Muscle of leg (tissue), 11 donors: ENCODE data around the gene THOP1. TPM values are rescaled to one million over a fixed set of nuclear protein-coding genes. Genes with fewer than 3 reads are reported as not detected.

Experiments
- DNase-seq: peaks from one replicate; pipeline ENCODE4 v3.0.0; 2013
- H3K27ac ChIP-seq: one replicate; pipeline ENCODE4 v1.5.1; 2013; ENCODE audit warnings: mild to moderate bottlenecking, low read length, control low read depth
- H3K27me3 ChIP-seq: one replicate; pipeline ENCODE4 v1.6.1; 2013; ENCODE audit warnings: low read length; ENCODE audit not compliant: control insufficient read depth, insufficient read depth
- H3K36me3 ChIP-seq: one replicate; pipeline ENCODE4 v1.6.1; 2013; ENCODE audit warnings: low read length; ENCODE audit not compliant: control insufficient read depth, insufficient read depth
- H3K4me1 ChIP-seq: one replicate; pipeline ENCODE4 v1.6.1; 2013; ENCODE audit warnings: low read length; ENCODE audit not compliant: control insufficient read depth, insufficient read depth
- H3K4me3 ChIP-seq: one replicate; pipeline ENCODE4 v1.5.1; 2013; ENCODE audit warnings: low read length, control low read depth
- H3K9me3 ChIP-seq: replicated peaks from 2 replicates; pipeline ENCODE4 v1.6.1; 2013; ENCODE audit warnings: low read depth, low read length; ENCODE audit not compliant: control insufficient read depth
- WGBS: methylation state at CpG from one replicate; pipeline ENCODE4 v1.1.5; 2013; ENCODE audit warnings: missing lambda C conversion rate; ENCODE audit not compliant: insufficient coverage; 5-methylcytosine and 5-hydroxymethylcytosine counted together
- polyA plus RNA-seq, 8 donors: library from polyadenylated mRNA; unstranded; fragments of 120-200 nt; gene quantifications; one replicate each; pipeline versions ENCODE4 v1.2.1 to v1.2.3, GENCODE V29; 2013; ENCODE audit warnings: inconsistent platforms in 1 of 8, low replicate concordance in 1 of 8; ENCODE audit not compliant: insufficient read length in 8 of 8, insufficient read depth in 1 of 8
- total RNA-seq: library from RNA; stranded (reverse); fragments of 120-200 nt; gene quantifications from one replicate; pipeline ENCODE4 v1.2.4, GENCODE V29; 2013

The THOP1 gene
- total and polyA plus RNA-seq, 9 donors, result 42.2 to 56.5 (median 53.8) TPM

DNA sequence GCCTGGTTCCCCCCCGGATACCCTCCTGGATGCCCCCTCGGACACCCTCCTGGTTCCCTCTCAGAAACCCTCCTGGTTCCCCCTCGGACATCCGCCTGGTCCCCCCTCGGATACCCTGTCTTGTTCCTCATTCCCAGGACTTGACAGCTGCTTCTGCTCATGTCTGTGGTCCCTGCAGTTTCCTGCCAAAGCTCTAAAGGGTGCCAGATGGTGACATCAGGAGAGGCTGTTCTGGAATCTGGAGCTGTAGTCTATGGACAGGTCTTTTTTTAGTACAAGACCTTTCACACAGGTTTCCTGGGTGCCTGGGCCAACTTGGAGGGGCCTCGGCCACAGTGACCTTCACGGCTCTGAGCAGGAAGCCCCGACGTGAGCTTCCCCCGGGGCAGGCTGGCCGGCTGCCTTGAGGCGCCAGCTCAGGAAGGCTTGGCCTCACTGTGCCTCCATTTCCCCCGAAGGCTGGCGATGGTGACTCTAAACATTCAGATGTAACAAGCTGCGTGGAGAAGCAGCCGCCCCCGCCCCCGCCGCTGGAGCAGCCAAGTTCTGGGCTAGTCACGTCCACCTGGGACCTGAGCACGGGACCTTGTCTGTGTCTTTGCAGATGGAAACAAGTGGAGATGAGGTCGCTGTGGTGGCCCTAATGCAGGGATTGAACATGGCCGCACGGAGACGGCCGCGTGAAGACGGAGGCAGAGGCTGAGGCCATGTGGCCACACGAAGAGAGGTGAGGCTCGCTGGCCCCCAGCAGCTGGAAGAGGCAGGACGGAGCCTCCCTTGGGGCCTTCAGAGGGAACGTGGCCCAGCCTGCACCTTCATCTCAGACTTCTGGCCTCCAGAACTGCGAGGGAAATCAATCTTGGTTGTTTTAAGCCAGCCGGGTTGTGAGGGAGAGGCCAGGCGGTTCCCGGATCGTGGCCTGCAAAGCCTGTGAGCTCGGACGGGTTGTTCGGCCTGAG is 15.0 kb upstream of the THOP1 start:
- peaks cover 53% of the 10 kb centered on the region for H3K4me1 ChIP-seq
- 37% methylated on average over 32 of the region's 40 CpGs for WGBS
- peaks cover 34% of the 10 kb centered on the region for H3K36me3 ChIP-seq
- H3K27ac ChIP-seq, result peak overlapping the region; percentile 97
- no peak overlapping the region for H3K4me3 ChIP-seq
- no peaks in the 10 kb centered on the region for H3K9me3 ChIP-seq
- H3K27me3 ChIP-seq, result no peaks in the 10 kb centered on the region
- DNase-seq, result peak; percentile 94

- Histone ChIP-seq H3K27me3 (no peaks in the 10 kb centered on the region), H3K9me3 (no peaks in the 10 kb centered on the region), H3K36me3 (peaks cover 18% of the 10 kb centered on the region), H3K4me1 (peaks cover 67% of the 10 kb centered on the region), H3K27ac (peak overlapping the region; percentile 97), H3K4me3 (peak overlapping the region; percentile 29)
- DNase-seq, result peak; percentile 76
- 49% methylated on average over 26 of the region's 29 CpGs for WGBS
Measured at GRCh38 chr19:2771786-2772674, 13.3 kb upstream of the THOP1 start.

DNA sequence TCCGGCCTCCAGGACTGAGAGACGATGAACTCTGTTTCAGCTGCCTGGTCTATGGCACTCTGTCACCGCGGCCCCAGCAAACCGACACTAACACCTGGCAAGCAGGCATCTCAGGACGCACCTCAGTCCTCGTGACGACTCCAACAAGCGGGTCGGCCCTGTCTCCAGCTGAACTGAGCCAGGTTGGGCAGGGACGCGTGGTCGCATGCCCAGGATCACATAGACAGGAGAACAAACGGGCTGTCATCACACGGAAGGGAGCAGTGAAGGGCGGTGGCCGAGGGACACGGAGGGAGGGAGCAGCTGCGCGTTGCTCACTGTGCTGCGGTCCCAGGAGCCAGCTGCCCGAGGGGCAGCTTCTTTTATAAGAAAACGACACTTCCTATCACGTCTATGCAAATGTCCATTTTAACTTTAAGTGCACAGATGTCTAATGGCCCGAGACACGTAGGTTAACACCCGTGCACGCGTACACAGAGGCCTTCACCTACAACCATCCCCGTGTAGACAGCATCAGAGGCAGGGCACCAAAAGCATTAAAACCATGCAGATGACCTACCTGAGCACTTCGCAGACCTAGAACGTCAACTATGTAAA is 11.1 kb upstream of the THOP1 start:
- Histone ChIP-seq H3K4me1 (peaks cover 85% of the 10 kb centered on the region), H3K4me3 (peak overlapping the region; percentile 10), H3K27me3 (no peaks in the 10 kb centered on the region), H3K36me3 (peaks cover 9% of the 10 kb centered on the region), H3K27ac (peak overlapping the region; percentile 92), H3K9me3 (no peaks in the 10 kb centered on the region)
- no peak for DNase-seq
- WGBS, result 81% methylated on average over 32 of the region's 32 CpGs

DNA sequence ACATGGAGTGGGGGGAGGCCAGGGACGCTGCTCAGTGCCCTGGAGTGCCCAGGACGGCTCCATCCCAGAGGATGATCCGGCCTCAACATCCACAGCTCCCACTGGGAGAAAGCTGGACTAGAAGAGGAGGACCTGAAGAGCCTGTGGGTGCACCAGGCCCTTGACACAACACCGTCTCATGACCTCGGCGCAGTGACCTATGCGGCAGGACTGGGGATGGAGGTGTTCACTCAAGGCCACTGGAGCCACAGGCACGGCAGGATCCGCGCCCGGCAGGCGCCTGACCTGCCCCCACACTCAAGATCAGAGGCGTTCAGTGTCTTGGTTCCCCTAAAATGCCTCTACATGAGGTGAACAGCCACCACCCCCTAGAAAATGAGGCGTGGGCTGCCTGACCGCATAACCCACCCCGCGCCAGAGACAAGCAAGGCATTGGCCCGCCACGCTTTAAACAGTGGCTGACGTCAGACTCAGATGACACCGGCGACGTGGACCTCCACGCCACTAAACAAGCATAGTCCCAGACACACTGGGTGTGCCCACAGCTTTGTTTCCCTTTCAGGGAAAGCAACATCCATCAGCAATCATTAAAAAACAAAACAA is 10.2 kb upstream of the THOP1 start:
- Histone ChIP-seq H3K27me3 (no peaks in the 10 kb centered on the region), H3K4me1 (peaks cover 83% of the 10 kb centered on the region), H3K27ac (peak overlapping the region; percentile 92), H3K9me3 (no peaks in the 10 kb centered on the region), H3K4me3 (no peak overlapping the region), H3K36me3 (peaks cover 16% of the 10 kb centered on the region)
- WGBS, result 84% methylated on average over 19 of the region's 24 CpGs
- DNase-seq, result no peak

DNA sequence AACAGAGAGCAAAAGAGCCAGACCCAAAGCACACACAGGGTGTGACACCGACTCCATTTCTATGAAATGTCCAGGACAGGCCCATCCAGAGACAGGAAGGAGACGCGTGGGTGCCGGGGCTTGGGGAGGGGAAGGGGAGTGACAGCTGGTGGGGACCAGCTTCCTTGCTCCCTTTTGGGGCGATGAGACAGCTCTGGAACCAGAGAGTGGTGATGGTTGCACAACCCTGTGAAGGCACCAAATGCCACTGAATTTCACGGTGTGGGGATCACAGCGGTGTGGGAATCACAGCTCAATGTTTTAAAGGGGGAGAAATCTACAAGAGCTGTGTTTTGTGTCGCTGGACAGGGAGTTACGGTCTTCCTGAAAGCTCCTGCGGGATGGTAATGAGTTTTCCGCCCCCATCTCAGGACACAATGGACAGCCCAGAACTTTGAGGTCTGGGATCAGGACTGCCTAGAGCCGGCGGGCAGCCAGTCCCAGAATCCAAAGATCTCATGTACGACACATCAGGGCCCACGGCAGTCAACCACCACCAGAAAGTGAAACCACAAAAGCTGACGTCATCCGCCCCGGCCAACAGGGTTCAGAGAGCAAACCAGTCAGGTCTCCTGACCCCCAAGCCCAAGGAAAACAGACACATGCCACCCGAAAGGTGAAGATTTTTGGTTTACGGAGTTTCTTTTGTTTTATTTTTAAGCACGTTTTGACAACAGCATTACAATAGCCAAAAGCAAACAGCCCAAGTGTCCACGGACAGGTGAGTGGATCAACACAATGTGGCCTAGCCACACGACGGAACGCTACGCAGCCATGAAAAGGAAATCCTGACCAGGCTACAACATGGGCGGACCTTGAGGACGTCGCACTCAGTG is 9.5 kb upstream of the THOP1 start:
- WGBS, result 75% methylated on average over 22 of the region's 29 CpGs
- H3K27ac ChIP-seq, result peak overlapping the region; percentile 92
- peak; percentile 44 for DNase-seq
- no peaks in the 10 kb centered on the region for H3K27me3 ChIP-seq
- H3K4me3 ChIP-seq, result peak overlapping the region; percentile 8
- H3K36me3 ChIP-seq, result peaks cover 16% of the 10 kb centered on the region
- H3K4me1 ChIP-seq, result peaks cover 83% of the 10 kb centered on the region
- no peaks in the 10 kb centered on the region for H3K9me3 ChIP-seq

GRCh38 chr19:2777952-2778683 is 7.2 kb upstream of the THOP1 start:
- Histone ChIP-seq H3K36me3 (peaks cover 16% of the 10 kb centered on the region), H3K4me1 (peaks cover 82% of the 10 kb centered on the region), H3K27me3 (no peaks in the 10 kb centered on the region), H3K9me3 (no peaks in the 10 kb centered on the region), H3K27ac (peak overlapping the region; percentile 77), H3K4me3 (no peak overlapping the region)
- peak; percentile 64 for DNase-seq
- WGBS, result 83% methylated on average over 3 of the region's 19 CpGs

DNA sequence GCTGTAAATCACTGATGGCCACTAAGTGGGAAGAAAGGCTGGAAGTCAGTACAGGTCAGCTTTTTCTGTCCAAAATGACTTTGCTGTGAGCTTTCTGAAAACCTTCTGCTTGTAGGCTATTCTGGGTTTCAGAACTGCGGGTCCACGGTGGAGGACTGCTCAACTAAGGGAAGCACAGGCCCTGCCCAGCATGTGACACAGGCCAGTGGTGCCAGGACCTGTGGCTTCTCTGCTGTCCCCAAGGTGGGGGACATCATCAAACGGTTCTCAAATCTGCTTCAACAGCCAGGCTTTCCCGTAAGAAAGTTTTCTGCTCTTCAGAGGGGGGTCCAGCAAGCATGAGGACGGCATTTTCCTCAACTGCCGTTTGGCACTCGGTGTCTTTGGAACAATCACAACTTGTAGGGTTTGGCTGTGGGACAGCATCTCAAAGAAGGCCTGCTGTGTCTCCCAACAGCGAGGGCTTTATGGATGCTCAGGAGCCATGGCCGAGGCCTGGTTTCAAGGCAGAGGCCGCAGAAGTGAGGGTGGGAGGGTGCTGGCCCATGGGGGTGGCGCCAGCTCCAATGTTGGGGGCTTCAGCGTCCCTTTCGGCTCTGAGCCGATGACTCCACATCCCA is 6.1 kb upstream of the THOP1 start:
- no peak overlapping the region for H3K4me3 ChIP-seq
- DNase-seq, result no peak
- H3K27ac ChIP-seq, result peak overlapping the region; percentile 77
- peaks cover 82% of the 10 kb centered on the region for H3K4me1 ChIP-seq
- H3K9me3 ChIP-seq, result no peaks in the 10 kb centered on the region
- peaks cover 16% of the 10 kb centered on the region for H3K36me3 ChIP-seq
- H3K27me3 ChIP-seq, result no peaks in the 10 kb centered on the region
- 71% methylated on average over 7 of the region's 14 CpGs for WGBS

DNA sequence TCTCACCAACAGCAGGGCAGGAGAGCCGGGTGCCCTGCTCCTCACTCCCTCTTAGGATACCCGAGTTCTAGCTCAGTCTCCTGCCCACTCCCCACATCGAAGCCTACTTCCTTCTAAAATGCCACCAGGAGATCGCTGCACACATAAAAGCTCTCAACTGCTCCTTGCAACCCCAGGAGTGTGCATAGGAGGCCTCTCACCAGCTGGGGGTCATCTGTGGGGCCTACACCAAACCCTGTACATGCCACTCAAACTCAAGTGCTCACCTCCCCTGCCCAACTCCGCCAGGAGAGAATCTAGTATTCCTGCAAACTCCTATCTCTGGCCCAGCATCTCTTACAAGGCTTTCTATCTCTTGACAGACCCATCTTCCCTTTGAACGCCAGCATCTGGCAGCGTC is 5.0 kb upstream of the THOP1 start:
- peaks cover 16% of the 10 kb centered on the region for H3K36me3 ChIP-seq
- DNase-seq, result no peak
- peaks cover 80% of the 10 kb centered on the region for H3K4me1 ChIP-seq
- no peaks in the 10 kb centered on the region for H3K27me3 ChIP-seq
- no peaks in the 10 kb centered on the region for H3K9me3 ChIP-seq
- 86% methylated on average over 7 of the region's 7 CpGs for WGBS
- no peak overlapping the region for H3K27ac ChIP-seq
- no peak overlapping the region for H3K4me3 ChIP-seq
